HG02852 (cell line): ENCODE measurements around the gene ABCD3.
"Not testable (repeated sequence)": the region's sequence is repeated elsewhere in the genome, so short reads cannot be mapped to it uniquely, and the experiment has no call there.

Source experiments
- ATAC-seq: cut with Tn5 transposase; IDR thresholded peaks from one replicate; pipeline ENCODE4 v1.9.1; 2021; ENCODE audit warnings: mild to moderate bottlenecking, moderate library complexity; ENCODE audit not compliant: unreplicated experiment

ABCD3 gene

GRCh38 chr1:94417978-94418663, at the start of gene ABCD3:
TSS of gene ABCD3 (plus strand) at chr1:94418389. CDS start at chr1:94418479, 90 bp downstream.
- ATAC-seq = peak; percentile 95

- not testable (repeated sequence) for ATAC-seq
Observed at GRCh38 chr1:94372771-94373170, 45.4 kb upstream of the ABCD3 start.

- not testable (repeated sequence) for ATAC-seq
Observed at GRCh38 chr1:94373311-94373710, 44.9 kb upstream of the ABCD3 start.

- ATAC-seq = not testable (repeated sequence)
Observed at GRCh38 chr1:94375666-94376065, 42.5 kb upstream of the ABCD3 start.

GRCh38 chr1:94378493-94378892, 39.7 kb upstream of the ABCD3 start:
- ATAC-seq = not testable (repeated sequence)

- no peak for ATAC-seq
Observed at GRCh38 chr1:94379615-94380014, 38.6 kb upstream of the ABCD3 start.

- ATAC-seq = no peak
Observed at GRCh38 chr1:94382201-94382600, 36.0 kb upstream of the ABCD3 start.

GRCh38 chr1:94383966-94384408, 34.2 kb upstream of the ABCD3 start:
- peak; percentile 70 for ATAC-seq

- no peak for ATAC-seq
Observed at GRCh38 chr1:94384485-94385265, 33.5 kb upstream of the ABCD3 start.

- no peak for ATAC-seq
Observed at GRCh38 chr1:94385308-94385929, 32.8 kb upstream of the ABCD3 start.

- no peak for ATAC-seq
Observed at GRCh38 chr1:94389298-94389697, 28.9 kb upstream of the ABCD3 start.

- ATAC-seq = no peak
Observed at GRCh38 chr1:94394247-94394646, 23.9 kb upstream of the ABCD3 start.

- ATAC-seq = no peak
Observed at GRCh38 chr1:94395231-94395630, 23.0 kb upstream of the ABCD3 start.

GRCh38 chr1:94395748-94396309, 22.4 kb upstream of the ABCD3 start:
- no peak for ATAC-seq

- no peak for ATAC-seq
Observed at GRCh38 chr1:94396356-94397010, 21.7 kb upstream of the ABCD3 start.

GRCh38 chr1:94398356-94398755, 19.8 kb upstream of the ABCD3 start:
- no peak for ATAC-seq

- ATAC-seq = no peak
Observed at GRCh38 chr1:94399453-94399852, 18.7 kb upstream of the ABCD3 start.

- no peak for ATAC-seq
Observed at GRCh38 chr1:94401206-94401605, 17.0 kb upstream of the ABCD3 start.

GRCh38 chr1:94406446-94406845, 11.7 kb upstream of the ABCD3 start:
- no peak for ATAC-seq

- no peak for ATAC-seq
Observed at GRCh38 chr1:94408104-94408830, 9.9 kb upstream of the ABCD3 start.
